GM19372 (cell line): ENCODE data around the gene SERPINB6.
"Not testable (repeated sequence)": the region's sequence is repeated elsewhere in the genome, so short reads cannot be mapped to it uniquely, and the experiment has no call there.

Experiments
- ATAC-seq: cut with Tn5 transposase; IDR thresholded peaks from one replicate; pipeline ENCODE4 v1.9.1; 2021; ENCODE audit warnings: mild to moderate bottlenecking, low read depth, moderate library complexity; ENCODE audit not compliant: unreplicated experiment

The SERPINB6 gene

GRCh38 chr6:2971420-2972218 lies at the start of gene SERPINB6:
Gene SERPINB6 (minus strand): TSS chr6:2971567. CDS start chr6:2959332, 12,235 bp downstream.
- no peak for ATAC-seq

GRCh38 chr6:3019749-3020320 lies 48.5 kb upstream of the SERPINB6 start:
- ATAC-seq: no peak

GRCh38 chr6:3019065-3019464 lies 47.7 kb upstream of the SERPINB6 start:
- ATAC-seq: no peak

GRCh38 chr6:3017304-3017703 lies 45.9 kb upstream of the SERPINB6 start:
- no peak for ATAC-seq

- no peak for ATAC-seq
Observed at GRCh38 chr6:3016473-3017280, 45.3 kb upstream of the SERPINB6 start.

GRCh38 chr6:3015144-3015543 lies 43.8 kb upstream of the SERPINB6 start:
- ATAC-seq: no peak

GRCh38 chr6:3014675-3015066 lies 43.3 kb upstream of the SERPINB6 start:
- ATAC-seq: no peak

- ATAC-seq: no peak
Observed at GRCh38 chr6:3013901-3014674, 42.7 kb upstream of the SERPINB6 start.

- no peak for ATAC-seq
Observed at GRCh38 chr6:3013486-3013885, 42.1 kb upstream of the SERPINB6 start.

- no peak for ATAC-seq
Observed at GRCh38 chr6:3011592-3011991, 40.2 kb upstream of the SERPINB6 start.

- no peak for ATAC-seq
Observed at GRCh38 chr6:3011158-3011557, 39.8 kb upstream of the SERPINB6 start.

- ATAC-seq: no peak
Observed at GRCh38 chr6:3009930-3010329, 38.6 kb upstream of the SERPINB6 start.

GRCh38 chr6:3008712-3009265 lies 37.4 kb upstream of the SERPINB6 start:
- not testable (repeated sequence) for ATAC-seq

GRCh38 chr6:3007571-3007970 lies 36.2 kb upstream of the SERPINB6 start:
- ATAC-seq: no peak

GRCh38 chr6:3006476-3006875 lies 35.1 kb upstream of the SERPINB6 start:
- ATAC-seq: no peak

GRCh38 chr6:3005874-3006273 lies 34.5 kb upstream of the SERPINB6 start:
- ATAC-seq: no peak

- no peak for ATAC-seq
Observed at GRCh38 chr6:3005077-3005476, 33.7 kb upstream of the SERPINB6 start.

- ATAC-seq: not testable (repeated sequence)
Observed at GRCh38 chr6:3003226-3003625, 31.9 kb upstream of the SERPINB6 start.

GRCh38 chr6:3001773-3002293 lies 30.5 kb upstream of the SERPINB6 start:
- ATAC-seq: no peak

- ATAC-seq: no peak
Observed at GRCh38 chr6:3001146-3001772, 29.9 kb upstream of the SERPINB6 start.
